GM12891 (cell line): Measurements from ENCODE around the gene MLH3.

Source experiments
- POLR2A ChIP-seq: IDR thresholded peaks from 2 replicates; pipeline ENCODE4 v1.6.1; 2011; ENCODE audit warnings: low read depth, low read length, control low read depth
- POLR2AphosphoS5 ChIP-seq: IDR thresholded peaks from 2 replicates; pipeline ENCODE4 v1.6.1; 2011; ENCODE audit warnings: low read depth, low read length, control low read depth
- SPI1 ChIP-seq: IDR thresholded peaks from 2 replicates; pipeline ENCODE4 v1.6.1; 2011; ENCODE audit warnings: low read depth, low read length, control low read depth

DNA sequence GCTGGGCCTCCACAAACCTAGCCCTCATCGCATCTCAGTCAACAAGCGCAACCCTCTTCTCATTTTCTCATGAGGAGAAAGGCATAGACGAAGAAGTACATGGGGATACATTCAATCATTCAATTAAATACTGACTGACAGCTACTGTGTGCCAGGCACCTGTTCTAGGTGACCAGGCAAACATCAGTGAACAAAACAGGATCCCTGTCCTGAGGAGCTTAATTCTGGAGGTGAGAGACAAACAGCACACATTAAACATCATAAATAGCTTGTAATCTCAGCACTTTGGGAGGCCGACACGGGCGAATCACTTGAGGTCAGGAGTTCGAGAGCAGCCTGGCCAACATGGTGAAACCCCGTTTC lies 12.9 kb upstream of the MLH3 start:
- TF ChIP-seq POLR2AphosphoS5 (no peak), POLR2A (no peak), SPI1 (no peak)
